HG03095 (cell line): ENCODE data around the gene TRIM8.

Experiments
- ATAC-seq: cut with Tn5 transposase; IDR thresholded peaks from one replicate; pipeline ENCODE4 v1.9.1; 2021; ENCODE audit warnings: moderate library complexity; ENCODE audit not compliant: unreplicated experiment

The TRIM8 gene

DNA sequence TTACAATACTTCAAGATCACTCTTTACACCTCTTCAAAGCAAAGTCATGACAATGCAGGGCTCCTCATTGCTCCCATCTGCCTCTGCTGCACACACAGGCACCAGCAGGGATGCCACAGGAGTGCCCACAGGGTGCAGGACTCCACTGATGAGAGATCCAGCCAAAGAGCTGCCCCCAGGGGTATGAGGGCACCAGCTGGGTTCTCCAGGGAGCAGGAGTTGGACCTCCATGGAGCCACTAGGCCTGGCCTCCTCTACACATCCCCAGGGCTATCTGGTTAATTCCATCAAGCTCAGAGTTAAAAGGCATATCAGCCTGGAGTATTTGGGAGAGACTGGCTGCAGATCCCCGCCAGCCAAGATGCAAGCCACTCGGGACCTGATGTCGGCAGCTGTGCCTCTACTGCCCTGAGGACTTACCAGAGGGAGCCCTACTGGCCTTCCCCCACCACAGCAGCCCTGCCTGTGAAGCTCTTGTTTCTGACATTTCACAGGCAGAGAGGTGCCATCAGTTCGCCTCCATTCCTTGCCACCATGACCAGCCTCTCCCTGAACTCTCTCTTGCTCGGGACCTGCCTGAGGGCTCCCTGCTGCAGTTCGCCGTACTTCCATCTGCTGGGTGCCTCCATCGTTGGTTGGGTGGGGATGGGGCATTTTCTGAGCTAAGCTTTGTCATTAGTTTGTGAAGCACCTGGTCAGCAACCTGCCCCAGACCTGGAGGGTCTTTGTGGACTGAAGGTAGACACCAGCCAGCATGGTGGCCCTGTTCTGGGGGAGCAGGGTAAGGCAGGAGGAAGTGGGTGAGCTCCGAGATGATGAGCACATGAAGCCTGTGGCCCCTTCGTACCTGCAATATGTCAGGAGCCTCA, 12.5 kb upstream of the TRIM8 start:
- ATAC-seq, result no peak

DNA sequence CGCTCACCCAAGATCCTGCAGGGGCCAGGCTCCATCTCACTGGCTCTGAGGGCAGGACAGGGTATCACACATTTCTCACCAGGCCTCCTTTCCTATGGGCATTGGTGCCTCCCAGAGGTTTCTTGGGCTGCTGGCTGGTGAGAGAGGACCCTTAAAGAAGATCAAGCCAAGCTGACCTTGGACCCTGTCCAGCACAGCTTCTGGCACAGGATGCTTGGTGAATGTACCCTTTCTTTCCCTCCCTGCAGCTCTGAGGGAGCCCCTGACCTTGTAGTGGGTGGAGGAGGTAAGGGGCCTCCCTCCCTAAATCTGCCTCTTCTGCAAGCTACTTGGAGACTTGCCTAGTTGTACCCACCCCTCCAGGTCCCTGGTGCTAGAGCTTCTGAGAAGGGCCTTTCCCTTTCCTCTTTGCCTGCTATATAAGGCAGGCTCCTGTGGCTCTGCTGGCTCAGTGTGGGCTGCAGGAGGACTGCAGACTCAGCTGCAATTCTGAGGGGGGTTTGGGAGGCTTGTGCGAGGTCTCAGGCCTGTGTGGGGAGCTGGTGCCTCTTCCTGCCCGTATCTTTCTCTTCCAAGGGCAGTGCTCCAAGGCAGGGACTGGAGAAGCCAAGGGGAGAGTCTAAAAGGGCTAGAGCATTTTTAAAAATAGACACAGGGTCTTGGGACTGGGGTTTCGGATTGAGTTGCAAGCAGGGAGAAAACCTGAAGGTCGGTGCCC, 11.7 kb upstream of the TRIM8 start:
- no peak for ATAC-seq

DNA sequence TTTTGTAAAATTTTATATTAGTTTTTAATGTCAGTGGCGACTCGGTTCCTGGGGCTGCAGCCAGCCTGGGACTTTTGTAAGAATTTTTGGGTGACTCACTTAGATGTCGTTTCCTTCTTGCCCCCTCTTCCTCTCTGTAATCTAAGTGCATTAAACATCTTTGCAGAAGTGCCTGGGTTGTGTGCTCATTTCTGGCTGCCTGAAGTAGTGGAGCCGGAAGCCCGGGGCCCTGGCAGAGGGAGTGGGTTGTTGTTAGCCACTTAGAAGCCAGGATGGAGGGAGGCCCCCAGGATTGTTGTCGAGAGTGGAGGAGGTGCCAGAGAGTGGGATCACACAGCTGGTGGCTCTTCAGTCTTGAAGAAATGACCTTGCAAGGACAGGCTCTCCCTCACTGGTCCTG, 11.0 kb upstream of the TRIM8 start:
- ATAC-seq, result no peak

DNA sequence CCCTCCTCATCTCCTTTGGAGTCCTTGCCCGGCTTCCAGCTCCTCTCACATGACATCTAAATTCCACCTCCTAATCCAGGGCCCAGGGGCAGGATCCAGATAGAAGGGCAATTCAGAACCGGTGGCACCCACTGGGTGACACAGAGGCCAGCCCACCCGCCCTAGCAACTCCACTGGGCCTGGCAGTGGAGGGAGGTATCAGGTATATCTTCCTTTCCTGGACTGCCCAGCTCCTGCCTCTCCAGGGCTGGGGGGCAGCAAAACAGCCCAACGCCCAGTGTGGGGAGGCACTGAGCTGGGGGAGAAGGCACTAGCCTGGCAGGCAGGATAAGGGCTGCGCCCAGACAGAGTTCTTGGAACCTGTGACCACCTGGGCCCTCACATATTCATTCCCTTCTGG, 10.4 kb upstream of the TRIM8 start:
- no peak for ATAC-seq

DNA sequence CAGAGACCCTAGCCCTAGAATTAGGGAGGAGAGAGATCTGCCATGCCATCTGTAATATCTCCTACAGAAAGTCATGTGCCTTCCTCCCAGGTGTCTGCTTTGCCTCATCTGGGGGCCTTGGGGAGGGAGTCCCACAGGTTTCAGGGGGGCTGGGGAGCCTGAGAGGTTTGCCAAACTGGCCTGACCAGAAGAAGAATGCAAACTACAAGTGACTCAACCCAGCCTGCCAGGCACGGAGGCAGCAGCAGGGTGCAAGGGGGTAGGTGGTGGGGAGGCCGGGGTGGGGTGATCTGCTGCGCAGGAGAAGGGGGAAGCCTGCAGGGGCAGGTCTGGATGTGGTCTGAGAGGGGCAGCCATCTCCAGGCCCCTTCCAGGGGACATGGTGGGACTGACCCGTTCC, 9.6 kb upstream of the TRIM8 start:
- no peak for ATAC-seq

DNA sequence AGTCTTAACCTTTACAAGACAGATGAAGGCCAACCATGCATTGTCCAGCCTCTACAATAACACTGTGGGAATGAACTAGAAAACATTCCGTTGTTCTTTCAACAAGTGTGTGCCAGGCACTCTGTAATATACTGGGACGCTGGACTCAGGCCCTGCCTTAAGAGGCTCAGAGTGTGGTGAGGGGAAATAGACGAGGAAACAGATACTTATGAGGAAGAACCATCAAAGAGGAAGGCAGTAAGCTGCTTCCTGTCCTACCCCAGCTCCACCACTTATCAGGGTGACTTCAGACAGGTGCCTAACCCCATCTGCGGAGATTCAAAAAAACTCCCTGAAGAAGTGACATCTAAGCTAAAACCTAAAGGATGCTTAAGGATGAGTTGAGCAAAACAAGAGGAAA, 8.9 kb upstream of the TRIM8 start:
- no peak for ATAC-seq

DNA sequence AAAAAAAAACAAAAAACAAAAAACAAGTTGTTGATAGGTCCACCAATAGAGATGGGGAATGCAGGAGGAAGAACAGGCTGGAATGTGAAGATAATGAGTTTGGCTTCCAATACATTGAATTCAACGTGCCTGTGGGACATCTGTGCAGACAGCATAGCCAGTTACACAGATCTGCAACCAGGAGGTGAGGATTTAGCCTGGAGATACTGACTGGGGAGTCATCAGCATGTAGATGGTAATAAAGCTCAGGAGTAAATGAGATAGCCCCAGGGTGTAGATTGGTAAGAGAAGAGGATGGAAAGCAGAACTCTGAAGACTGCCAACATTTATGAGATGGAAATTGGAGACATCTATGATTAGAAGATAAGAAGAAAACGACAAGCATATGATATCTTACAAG, 4.7 kb upstream of the TRIM8 start:
- ATAC-seq, result no peak

DNA sequence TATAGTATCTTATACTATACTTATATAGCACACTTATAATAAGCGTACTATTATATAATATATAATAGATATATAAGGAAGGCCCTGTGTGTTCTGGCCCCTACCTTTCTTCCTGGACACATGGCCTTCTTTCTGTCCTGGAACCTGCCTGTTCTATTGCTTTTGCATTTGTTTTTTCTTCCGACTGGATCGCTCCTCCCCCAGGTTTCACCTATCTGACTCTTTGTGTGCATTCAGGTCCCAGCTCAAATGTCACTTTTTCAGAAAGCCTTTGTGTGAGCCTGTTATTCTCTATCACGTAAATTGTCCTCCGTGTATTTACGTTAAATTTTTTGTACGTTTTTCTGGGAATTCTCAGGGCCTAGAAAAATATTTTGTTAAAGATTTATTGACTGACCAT, 2.9 kb upstream of the TRIM8 start:
- ATAC-seq, result no peak

DNA sequence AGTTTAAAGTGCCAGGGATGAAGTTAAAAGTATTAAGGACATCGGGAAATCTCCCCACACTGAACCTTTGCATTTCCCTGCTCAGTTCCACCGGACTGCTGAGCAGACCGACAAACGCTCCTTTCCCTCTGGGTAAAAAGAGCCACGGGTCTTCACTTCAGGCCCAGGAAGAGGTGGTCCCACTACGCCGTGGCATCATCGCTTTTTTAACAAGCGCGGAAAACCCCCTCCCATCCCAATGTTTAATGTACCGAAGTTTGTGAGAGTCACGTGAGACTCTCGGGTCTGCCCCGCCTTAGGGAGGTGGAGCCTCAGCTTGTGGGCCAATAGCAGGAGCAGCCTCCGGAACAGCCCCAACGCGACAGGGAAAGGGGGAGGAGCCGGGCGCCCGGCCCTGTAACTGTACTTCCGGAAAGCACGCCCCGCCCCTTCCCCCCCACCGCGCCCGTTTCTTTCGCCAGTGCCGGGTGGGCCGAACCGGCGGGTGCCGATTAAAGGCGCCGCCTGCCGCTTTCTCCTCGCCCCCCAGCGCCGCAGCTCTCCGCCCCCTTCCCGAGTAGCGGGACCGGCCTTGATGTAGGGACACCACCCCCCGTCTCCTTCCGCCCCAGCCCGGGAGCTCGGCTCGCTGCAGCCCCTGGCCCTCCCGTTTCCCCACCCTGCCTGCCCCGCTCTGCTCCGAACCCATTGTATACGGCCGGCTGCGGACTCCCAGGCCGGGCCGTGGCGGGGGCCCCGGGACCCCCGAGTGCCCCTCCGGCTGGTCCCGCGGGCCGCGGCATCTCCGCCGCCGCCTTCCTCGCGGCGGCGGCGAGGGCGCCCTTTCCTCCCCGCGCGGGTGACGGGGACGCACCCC, 2.2 kb upstream of the TRIM8 start:
- ATAC-seq, result peak; percentile 47

DNA sequence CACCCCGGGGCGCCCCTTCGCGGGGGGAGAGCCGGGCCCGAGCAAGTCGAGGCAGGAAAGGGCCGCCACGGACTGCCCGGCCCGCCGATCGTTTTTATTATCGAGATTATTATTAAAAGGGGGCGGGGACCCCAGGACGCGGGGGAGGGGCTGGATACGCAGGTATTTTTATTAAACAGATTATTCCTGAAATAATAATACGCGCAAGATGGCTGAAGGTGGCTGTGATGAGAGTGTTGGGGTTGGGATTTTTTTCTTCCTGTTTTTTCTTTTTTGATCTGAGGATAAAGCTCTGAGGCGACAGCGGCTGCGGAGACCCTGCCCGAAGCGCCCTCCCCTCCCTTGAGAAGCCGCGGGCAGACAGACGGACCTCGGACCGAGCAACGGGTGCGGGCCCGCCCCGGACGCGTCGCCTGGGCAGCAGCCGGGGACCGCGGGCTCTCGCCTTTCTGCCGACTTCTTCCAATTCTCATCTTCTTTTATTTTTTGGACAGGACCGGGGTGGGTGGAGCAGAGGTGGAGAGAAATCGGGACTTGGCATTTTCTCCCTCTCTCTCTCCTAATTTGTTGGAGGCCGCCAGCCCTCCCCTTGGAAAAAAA, 1.4 kb upstream of the TRIM8 start:
- no peak for ATAC-seq

DNA sequence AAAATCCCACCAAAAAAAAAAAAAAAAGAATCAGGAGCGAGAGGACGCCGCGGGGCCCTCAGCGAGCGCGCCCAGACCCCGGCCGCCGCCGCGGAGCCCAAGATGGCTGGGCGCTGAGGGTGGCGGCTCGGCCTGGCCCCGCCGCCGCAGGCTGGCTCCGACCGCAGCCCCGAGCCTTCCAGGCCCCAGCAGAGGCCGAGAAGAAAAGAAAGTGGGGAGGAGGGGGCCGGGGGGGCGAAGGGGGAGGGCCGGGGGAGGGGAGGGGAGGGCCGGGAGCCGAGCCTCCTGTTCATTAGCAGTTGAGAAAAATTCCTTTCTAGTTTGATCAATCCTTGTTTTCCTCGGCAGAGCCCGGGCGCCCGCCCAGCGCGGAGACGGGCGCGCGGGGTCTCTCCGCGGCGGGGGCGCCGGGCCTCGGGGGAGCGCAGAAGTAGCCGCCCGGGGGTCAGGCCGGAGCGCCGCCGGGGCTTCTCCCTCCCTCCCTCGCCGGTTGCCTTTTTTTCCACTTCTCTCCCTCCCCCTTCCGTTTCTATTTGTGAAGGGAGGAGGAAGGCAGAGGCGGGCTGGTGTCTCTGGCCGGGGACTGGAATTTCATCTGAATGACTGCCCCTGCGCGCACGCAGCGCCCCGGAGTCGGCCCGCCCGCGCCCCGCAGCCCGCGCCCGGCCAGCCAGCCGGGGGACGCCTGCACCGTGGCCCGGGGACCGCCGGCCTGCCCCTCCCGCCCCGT, 778 bp upstream of the TRIM8 start:
- ATAC-seq, result no peak

DNA sequence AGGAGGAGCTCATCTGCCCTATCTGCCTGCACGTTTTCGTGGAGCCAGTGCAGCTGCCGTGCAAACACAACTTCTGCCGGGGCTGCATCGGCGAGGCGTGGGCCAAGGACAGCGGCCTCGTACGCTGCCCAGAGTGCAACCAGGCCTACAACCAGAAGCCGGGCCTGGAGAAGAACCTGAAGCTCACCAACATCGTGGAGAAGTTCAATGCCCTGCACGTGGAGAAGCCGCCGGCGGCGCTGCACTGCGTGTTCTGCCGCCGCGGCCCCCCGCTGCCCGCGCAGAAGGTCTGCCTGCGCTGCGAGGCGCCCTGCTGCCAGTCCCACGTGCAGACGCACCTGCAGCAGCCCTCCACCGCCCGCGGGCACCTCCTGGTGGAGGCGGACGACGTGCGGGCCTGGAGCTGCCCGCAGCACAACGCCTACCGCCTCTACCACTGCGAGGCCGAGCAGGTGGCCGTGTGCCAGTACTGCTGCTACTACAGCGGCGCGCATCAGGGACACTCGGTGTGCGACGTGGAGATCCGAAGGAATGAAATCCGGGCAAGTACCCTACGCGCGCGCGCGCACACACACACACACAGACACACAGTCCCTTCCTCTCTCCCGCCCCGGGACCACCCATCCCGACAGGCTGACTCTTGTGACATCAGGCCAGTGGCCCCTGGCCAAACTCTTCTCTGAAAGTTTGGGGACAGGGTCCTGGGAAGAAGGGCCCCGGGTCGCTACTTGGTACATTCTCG, 538 bp downstream of the TRIM8 start:
- ATAC-seq, result no peak

DNA sequence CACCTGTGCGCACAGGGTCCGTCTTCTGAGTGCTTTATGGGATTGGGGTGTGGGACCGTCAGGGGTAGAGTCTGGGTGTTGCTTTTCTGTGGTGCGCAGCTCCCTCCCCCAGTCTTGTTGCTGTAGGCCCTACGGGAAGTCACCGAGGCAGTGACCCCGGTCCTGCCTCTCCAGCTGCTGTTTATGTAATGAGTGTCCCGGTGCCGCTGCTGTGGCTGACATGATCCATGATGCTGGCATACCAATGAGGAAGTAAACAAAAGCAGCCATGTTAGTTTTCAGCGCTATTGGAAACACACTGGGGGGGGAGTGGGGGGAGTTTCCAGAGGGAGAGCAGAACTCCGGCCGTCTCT, 1.1 kb downstream of the TRIM8 start:
- ATAC-seq, result no peak

DNA sequence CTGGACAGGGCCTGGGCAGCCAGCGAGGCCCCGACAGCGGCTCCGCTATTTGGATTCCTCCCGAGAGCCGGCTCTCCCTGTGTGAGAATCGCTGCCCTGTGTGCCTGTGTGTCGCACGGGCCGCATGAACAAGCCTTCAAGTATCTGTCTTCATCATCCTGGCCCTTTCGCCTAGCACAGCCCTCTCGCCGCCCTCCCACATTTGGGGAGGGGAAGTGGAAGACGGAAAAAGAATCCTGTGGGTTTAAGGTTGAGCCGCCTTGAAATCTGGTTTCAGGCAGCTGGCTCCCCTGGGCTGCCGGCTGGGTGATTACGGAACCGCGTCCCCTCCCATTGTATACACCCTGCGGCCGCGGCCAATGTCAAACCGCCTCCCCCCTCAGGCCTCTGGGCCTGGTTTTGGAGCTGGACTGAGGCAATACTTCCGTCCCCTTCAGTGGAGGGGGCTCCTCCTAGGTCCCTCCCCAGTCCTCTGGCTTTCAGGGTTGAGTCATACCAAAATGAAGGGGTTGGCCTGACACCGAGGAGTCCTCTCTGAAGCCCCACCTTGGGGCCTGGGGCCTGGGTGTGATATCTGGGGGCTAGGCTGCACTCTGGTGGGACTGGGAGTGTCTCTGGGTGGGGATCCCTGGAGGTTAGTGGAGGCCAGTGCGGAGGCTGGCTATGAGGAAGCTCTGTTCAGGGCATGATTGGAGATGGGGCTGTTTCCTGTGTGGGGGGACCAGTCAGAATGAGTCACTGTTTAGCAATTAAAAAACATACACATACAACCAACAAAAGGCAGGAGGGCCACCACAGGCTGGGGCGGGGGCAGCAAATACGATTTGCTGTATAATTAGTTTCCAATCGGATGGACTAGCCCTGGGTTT, 1.7 kb downstream of the TRIM8 start:
- ATAC-seq, result peak; percentile 36

DNA sequence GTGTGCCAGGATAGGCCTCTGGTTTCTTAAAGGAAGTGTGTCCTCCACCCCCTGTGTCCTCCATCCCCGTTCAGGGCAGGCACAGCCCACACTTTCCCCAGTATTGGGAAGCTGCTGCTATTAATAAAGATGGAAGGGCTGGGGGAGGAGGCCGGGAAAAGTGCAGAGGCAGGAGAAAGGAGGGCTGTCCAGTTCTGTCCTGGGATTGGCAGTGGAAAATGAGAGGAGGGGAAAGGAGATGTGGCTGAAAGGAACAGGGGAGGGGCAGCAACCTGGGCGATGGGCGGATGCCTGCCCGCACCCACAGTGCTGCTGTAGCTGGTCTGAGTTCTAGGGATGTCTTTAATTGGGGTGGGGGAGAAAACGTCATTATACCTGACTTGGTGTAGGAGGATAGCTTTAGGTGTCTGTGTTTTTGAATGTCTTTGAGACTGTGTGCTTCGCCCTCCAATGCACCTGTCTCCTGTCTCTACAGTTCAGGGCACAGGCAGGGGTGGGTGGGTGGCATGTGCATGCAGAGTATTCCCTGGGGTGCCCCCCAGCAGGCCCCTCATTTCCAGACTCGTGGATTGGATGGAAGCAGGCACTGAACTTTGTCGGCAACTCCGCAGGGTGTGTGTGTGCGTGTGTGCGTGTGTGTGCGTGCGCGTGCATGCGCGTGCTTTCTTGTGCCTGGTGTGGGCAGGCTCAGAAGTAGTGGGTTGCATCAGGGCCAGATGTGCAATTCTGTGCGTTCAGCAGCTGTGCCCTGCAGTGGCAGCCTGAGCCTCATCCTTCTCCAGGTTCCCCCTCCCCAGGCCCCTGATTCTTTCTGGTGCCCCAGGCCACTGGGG, 2.5 kb downstream of the TRIM8 start:
- ATAC-seq, result no peak

DNA sequence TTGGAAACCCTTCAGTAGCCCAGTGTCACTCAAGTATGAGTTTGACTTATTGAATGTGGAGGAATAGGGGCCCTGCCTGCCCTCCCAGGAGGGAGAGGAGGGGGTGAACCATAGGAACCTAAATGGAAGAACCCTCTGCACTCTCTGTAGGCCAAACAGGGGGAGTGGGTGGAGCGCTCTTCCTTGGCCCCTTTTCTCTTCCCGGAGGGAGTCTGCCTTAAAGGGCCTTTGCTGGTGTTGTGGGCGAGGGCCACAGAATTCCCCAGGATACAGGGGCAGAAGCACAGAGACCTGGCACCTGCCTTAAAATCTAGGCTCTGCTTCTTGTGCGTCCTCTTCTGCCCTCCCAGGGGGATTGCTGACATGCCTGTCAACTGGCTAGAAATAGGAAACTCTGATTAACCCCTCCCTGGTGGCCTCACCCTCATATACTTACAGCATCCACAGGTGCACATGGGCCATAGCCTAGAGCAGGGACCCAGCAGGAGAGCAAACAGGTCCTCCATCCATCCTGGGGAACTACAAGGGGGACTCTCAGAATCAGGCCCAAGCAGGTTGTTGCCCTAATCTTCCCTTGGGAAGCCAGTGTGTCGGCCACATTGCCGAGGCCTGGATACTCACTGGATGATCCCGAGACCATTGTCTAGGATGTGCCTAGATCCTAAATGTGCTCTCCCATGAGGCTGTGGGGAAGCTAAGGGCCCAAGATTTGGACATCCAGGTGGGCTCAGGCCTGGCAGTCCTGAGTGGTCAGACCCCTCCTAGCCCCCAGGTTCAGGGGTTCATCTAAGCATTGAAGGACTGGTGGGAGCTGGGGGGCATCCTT, 3.4 kb downstream of the TRIM8 start:
- ATAC-seq, result no peak

DNA sequence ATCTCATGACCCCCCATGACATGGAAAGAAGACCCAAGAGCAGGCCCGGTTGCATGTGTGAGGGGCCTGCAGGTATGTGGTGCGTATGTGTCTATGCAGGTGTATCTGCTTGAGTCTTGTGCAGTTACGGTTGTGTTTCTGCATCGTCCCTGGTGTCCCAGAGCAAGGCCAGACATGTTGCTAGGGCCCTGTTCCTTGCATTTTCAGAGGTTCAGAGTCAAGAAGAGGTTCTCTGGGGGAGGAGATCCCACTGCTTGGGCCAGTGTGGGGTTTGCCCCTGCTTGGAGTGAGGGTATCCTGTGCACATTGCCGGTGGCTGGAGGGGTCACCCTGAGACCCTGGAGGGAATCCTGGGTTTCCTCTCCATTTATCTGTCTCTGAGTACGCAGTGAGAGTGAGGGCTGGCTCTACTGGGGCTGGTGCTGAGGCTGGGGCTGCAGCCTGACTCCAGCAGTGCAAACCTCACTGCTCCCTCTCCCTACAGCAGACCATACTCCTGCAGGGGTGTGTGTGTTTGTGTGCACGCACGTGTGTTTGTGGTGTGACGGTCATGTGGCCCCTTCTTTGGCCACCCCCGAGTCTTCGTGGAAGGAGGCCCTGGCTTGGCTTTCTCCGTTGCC, 4.1 kb downstream of the TRIM8 start:
- ATAC-seq, result no peak
